ENCODE results near the gene IQCE. TPM values are rescaled to one million over a fixed set of nuclear protein-coding genes. Genes with fewer than 3 reads are reported as not detected.

Gene IQCE
- total and polyA plus RNA-seq, 10 of the 15 experiments (the other 5 are each of a cell fraction or from before 2014, with no cell fraction given): 0.37 to 8.1 (median 3.7) TPM

GRCh38 chr7:2610898-2611297 lies 52.1 kb downstream of the IQCE start (continued):
- no peak for TF ChIP-seq CEBPB (IDR thresholded peaks at IDR 0.05; ENCODE audit: borderline replicate concordance in 1 of 2, low read depth in 2 of 2, low read length in 2 of 2)
- TF ChIP-seq MYC (IDR thresholded peaks at IDR 0.05; ENCODE audit: insufficient read depth, insufficient read length, insufficient replicate concordance, low read length, severe bottlenecking): no peak

GRCh38 chr7:2611401-2611800 lies 52.6 kb downstream of the IQCE start:
- ChIA-PET CTCF (no interaction called here), POLR2A (interaction anchor here (0.6 kb wide), 1 partner anchor 68 kb away, joined by 3 read pairs; no protein-coding TSS in a partner anchor), SMC1A (ENCODE audit: uncharacterized antibody, unreplicated experiment) (interaction anchor here (1.2 kb wide), 1 partner anchor 44 kb away, joined by 3 read pairs; no protein-coding TSS in a partner anchor), RAD21 (ENCODE audit: unreplicated experiment) (interaction anchor here (0.6 kb wide), 1 partner anchor 520 kb away, joined by 3 read pairs; no protein-coding TSS in a partner anchor)
- no peaks in the 10 kb centered on the region for H3K27me3 ChIP-seq (replicated peaks in 1 of 2; ENCODE audit: control insufficient read depth in 2 of 2, insufficient read depth in 2 of 2, low read length in 1 of 2)
- ATAC-seq (no peak), DNase-seq (ENCODE audit: low read depth, low spot score) (no peak), FAIRE-seq (no peak)
- H3K9me3 ChIP-seq (replicated peaks; ENCODE audit: control insufficient read depth, insufficient read depth, low read length): no peaks in the 10 kb centered on the region
- H3K9ac ChIP-seq (ENCODE audit: control insufficient read depth, insufficient read depth, low read length): no peak overlapping the region
- in situ Hi-C loops (cut with MboI) (no loop called here), intact Hi-C loops (cut with micrococcal nuclease; ENCODE audit: unreplicated experiment) (no loop called here)
- no peaks in the 10 kb centered on the region for H3K79me2 ChIP-seq (ENCODE audit: control insufficient read depth, insufficient read depth, low read length)
- no peaks in the 10 kb centered on the region for H4K20me1 ChIP-seq (ENCODE audit: control insufficient read depth, insufficient read depth)
- TF ChIP-seq RELA (IDR thresholded peaks at IDR 0.05; ENCODE audit: borderline replicate concordance, partially characterized antibody) (no peak), ZSCAN29 (IDR thresholded peaks at IDR 0.05) (no peak), ZNF622 (IDR thresholded peaks at IDR 0.05) (no peak), NFYB (IDR thresholded peaks at IDR 0.05; ENCODE audit: insufficient read depth, low read depth, low read length) (no peak), HDGF (IDR thresholded peaks at IDR 0.05) (no peak), RAD21 (IDR thresholded peaks at IDR 0.05; ENCODE audit: insufficient read depth, low read depth, low read length) (no peak), NKRF (conservative IDR thresholded peaks at IDR 0.05) (no peak), NR2C1 (IDR thresholded peaks at IDR 0.05) (no peak)
- TF ChIP-seq, protein P1, sequence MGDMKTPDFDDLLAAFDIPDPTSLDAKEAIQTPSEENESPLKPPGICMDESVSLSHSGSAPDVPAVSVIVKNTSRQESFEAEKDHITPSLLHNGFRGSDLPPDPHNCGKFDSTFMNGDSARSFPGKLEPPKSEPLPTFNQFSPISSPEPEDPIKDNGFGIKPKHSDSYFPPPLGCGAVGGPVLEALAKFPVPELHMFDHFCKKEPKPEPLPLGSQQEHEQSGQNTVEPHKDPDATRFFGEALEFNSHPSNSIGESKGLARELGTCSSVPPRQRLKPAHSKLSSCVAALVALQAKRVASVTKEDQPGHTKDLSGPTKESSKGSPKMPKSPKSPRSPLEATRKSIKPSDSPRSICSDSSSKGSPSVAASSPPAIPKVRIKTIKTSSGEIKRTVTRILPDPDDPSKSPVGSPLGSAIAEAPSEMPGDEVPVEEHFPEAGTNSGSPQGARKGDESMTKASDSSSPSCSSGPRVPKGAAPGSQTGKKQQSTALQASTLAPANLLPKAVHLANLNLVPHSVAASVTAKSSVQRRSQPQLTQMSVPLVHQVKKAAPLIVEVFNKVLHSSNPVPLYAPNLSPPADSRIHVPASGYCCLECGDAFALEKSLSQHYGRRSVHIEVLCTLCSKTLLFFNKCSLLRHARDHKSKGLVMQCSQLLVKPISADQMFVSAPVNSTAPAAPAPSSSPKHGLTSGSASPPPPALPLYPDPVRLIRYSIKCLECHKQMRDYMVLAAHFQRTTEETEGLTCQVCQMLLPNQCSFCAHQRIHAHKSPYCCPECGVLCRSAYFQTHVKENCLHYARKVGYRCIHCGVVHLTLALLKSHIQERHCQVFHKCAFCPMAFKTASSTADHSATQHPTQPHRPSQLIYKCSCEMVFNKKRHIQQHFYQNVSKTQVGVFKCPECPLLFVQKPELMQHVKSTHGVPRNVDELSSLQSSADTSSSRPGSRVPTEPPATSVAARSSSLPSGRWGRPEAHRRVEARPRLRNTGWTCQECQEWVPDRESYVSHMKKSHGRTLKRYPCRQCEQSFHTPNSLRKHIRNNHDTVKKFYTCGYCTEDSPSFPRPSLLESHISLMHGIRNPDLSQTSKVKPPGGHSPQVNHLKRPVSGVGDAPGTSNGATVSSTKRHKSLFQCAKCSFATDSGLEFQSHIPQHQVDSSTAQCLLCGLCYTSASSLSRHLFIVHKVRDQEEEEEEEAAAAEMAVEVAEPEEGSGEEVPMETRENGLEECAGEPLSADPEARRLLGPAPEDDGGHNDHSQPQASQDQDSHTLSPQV (IDR thresholded peaks at IDR 0.05): no peak
- no TSS peak for BruUV-seq (replicated peaks)
- peaks cover 10% of the 10 kb centered on the region for H3K4me1 ChIP-seq (ENCODE audit: control insufficient read depth, insufficient read depth, low read length)
- no peak overlapping the region for H3K27ac ChIP-seq (ENCODE audit: control insufficient read depth, insufficient read depth)
- 50% methylated on average over 11 of the region's 11 CpGs for WGBS (ENCODE audit: insufficient coverage, insufficient replicate concordance, low lambda C conversion rate, missing lambda C conversion rate)
- no peak overlapping the region for H2AFZ ChIP-seq (ENCODE audit: control insufficient read depth, low read depth, low read length)
- H3K36me3 ChIP-seq (ENCODE audit: control insufficient read depth in 2 of 2, insufficient read depth in 2 of 2, low read length in 1 of 2): no peaks in the 10 kb centered on the region
- no peak overlapping the region for H3K4me2 ChIP-seq (ENCODE audit: control insufficient read depth, insufficient read depth)
- no peak overlapping the region for H3K4me3 ChIP-seq
